H1 (cell line): ENCODE results near the gene SMIM32. TPM values are rescaled to one million over a fixed set of nuclear protein-coding genes. Genes with fewer than 3 reads are reported as not detected.

Experiments used
- CTCF ChIA-PET: fragments of 300-600 bp; sonication (Branson Sonifier 250); formaldehyde crosslinking; loops from one replicate; lab custom pipeline; 2021; ENCODE audit not compliant: partially characterized antibody; lab: Charles Lee
- POLR2A ChIA-PET: fragments of 300-600 bp; sonication (Branson Sonifier 250); formaldehyde crosslinking; loops from one replicate; lab custom pipeline; 2021; ENCODE audit warnings: inconsistent platforms; ENCODE audit not compliant: partially characterized antibody; lab: Charles Lee
- DNase-seq, 2 experiments: peaks; one replicate each; pipeline versions ENCODE4 v3.0.0 to v3.0.0-alpha.2; 2010 to 2022; ENCODE audit warnings: low spot score in 2 of 2, low read depth in 1 of 2, mixed read lengths in 1 of 2
- FAIRE-seq: peaks from 2 replicates; lab custom pipeline; 2011; peaks lifted over from hg19 to GRCh38; lab: Jason Lieb, UNC
- H2AFZ ChIP-seq: 2 replicates; pipeline ENCODE4 v1.8.1; 2012; ENCODE audit warnings: low read length, inconsistent platforms
- H2AK5ac ChIP-seq: 2 replicates; pipeline ENCODE4 v1.6.1; 2013; ENCODE audit warnings: low read depth, low read length
- H2BK120ac ChIP-seq: replicated peaks from 2 replicates; pipeline ENCODE3; 2013; ENCODE audit warnings: low read depth, low read length, inconsistent platforms
- H2BK12ac ChIP-seq: 2 replicates; pipeline ENCODE4 v1.6.1; 2013; ENCODE audit warnings: low read depth, low read length
- H2BK15ac ChIP-seq: 2 replicates; pipeline ENCODE4 v1.6.1; 2013; ENCODE audit warnings: low read length
- H2BK20ac ChIP-seq: 2 replicates; pipeline ENCODE4 v1.6.1; 2013; ENCODE audit warnings: low read length
- H2BK5ac ChIP-seq: 2 replicates; pipeline ENCODE4 v1.6.1; 2013; ENCODE audit warnings: low read depth, low read length
- H3K14ac ChIP-seq: 2 replicates; pipeline ENCODE4 v1.6.1; 2013; ENCODE audit warnings: inconsistent platforms; ENCODE audit not compliant: insufficient read length
- H3K18ac ChIP-seq: 2 replicates; pipeline ENCODE4 v1.6.1; 2013; ENCODE audit warnings: low read length; ENCODE audit errors: extremely low read depth
- H3K23ac ChIP-seq: 2 replicates; pipeline ENCODE4 v1.6.1; 2013; ENCODE audit warnings: inconsistent platforms; ENCODE audit not compliant: insufficient read length
- H3K23me2 ChIP-seq: 2 replicates; pipeline ENCODE4 v1.6.1; 2013; ENCODE audit warnings: low read depth, low read length
- H3K27ac ChIP-seq: 2 replicates; pipeline ENCODE4 v1.6.1; 2011; ENCODE audit warnings: low read depth, low read length, inconsistent platforms
- H3K27me3 ChIP-seq, 4 experiments: replicated peaks in 1 of 4; 1 replicate in 1 of 4; 2 replicates in 3 of 4; pipeline versions ENCODE4 v1.6.1 to v1.8.1; 2011 to 2013; ENCODE audit warnings: low read length in 3 of 4, mild to moderate bottlenecking in 3 of 4, inconsistent platforms in 2 of 4, mixed read lengths in 2 of 4, moderate library complexity in 1 of 4; ENCODE audit not compliant: control insufficient read depth in 3 of 4, insufficient read depth in 3 of 4; ENCODE audit errors: extremely low read depth in 1 of 4
- H3K36me3 ChIP-seq, 4 experiments: 2 replicates each; pipeline versions ENCODE4 v1.6.1 to v1.8.1; 2011 to 2013; ENCODE audit warnings: mild to moderate bottlenecking in 4 of 4, low read length in 3 of 4, moderate library complexity in 2 of 4, control low read depth in 1 of 4, inconsistent platforms in 1 of 4; ENCODE audit not compliant: insufficient read depth in 4 of 4, control insufficient read depth in 2 of 4
- H3K4ac ChIP-seq: replicated peaks from 2 replicates; pipeline ENCODE3; 2013; ENCODE audit warnings: low read length, low read depth, mixed read lengths, inconsistent platforms; ENCODE audit not compliant: insufficient read length
- H3K4me1 ChIP-seq, 4 experiments: replicated peaks in 1 of 4; 1 replicate in 1 of 4; 2 replicates in 3 of 4; pipeline versions ENCODE4 v1.6.1 to v1.8.1; 2011 to 2013; ENCODE audit warnings: low read length in 3 of 4, inconsistent platforms in 2 of 4, mixed read lengths in 1 of 4; ENCODE audit not compliant: insufficient read depth in 4 of 4, control insufficient read depth in 3 of 4
- H3K4me2 ChIP-seq, 2 experiments: 2 replicates each; pipeline versions ENCODE4 v1.6.1 to v1.8.1; 2011 to 2013; ENCODE audit warnings: low read depth in 2 of 2, low read length in 2 of 2, control low read depth in 1 of 2, inconsistent platforms in 1 of 2, mild to moderate bottlenecking in 1 of 2; ENCODE audit not compliant: insufficient read depth in 1 of 2
- H3K4me3 ChIP-seq, 4 experiments: fragments of 200-600, 300-600 bp in 1 of 4; sonication (generic), shearing (Covaris generic), sonication (Bioruptor Twin) in 1 of 4; 2 replicates each; pipeline versions ENCODE4 v1.5.1 to v1.8.1; 2011 to 2016; ENCODE audit warnings: low read length in 4 of 4, low read depth in 3 of 4, control low read depth in 2 of 4, inconsistent platforms in 2 of 4, mild to moderate bottlenecking in 2 of 4, mixed read lengths in 1 of 4, moderate library complexity in 1 of 4; ENCODE audit not compliant: insufficient read depth in 2 of 4; ENCODE audit errors: extremely low read depth in 1 of 4
- H3K56ac ChIP-seq: replicated peaks from 2 replicates; pipeline ENCODE3; 2013; ENCODE audit warnings: low read depth, mild to moderate bottlenecking, mixed read lengths, low read length, inconsistent platforms; ENCODE audit not compliant: insufficient read length
- H3K79me1 ChIP-seq: 2 replicates; pipeline ENCODE4 v1.6.1; 2013; ENCODE audit warnings: low read depth, low read length, control low read depth
- H3K79me2 ChIP-seq, 2 experiments: 2 replicates each; pipeline versions ENCODE4 v1.6.1 to v1.8.1; 2012 to 2013; ENCODE audit warnings: low read length in 2 of 2, mild to moderate bottlenecking in 2 of 2, inconsistent platforms in 1 of 2; ENCODE audit not compliant: insufficient read depth in 2 of 2, control insufficient read depth in 1 of 2
- H3K9ac ChIP-seq, 4 experiments: replicated peaks in 1 of 4; 1 replicate in 1 of 4; 2 replicates in 3 of 4; pipeline versions ENCODE4 v1.6.1 to v1.8.1; 2011 to 2013; ENCODE audit warnings: low read depth in 3 of 4, low read length in 3 of 4, control low read depth in 2 of 4, mild to moderate bottlenecking in 2 of 4, moderate library complexity in 2 of 4, inconsistent platforms in 1 of 4; ENCODE audit errors: extremely low read depth in 1 of 4
- H3K9me3 ChIP-seq, 2 experiments: 2 replicates each; pipeline versions ENCODE4 v1.6.1 to v1.8.1; 2012 to 2013; ENCODE audit warnings: mild to moderate bottlenecking in 2 of 2, moderate library complexity in 2 of 2, control low read depth in 1 of 2, inconsistent platforms in 1 of 2, low read depth in 1 of 2, low read length in 1 of 2, mixed read lengths in 1 of 2; ENCODE audit not compliant: insufficient read depth in 2 of 2
- H4K20me1 ChIP-seq, 2 experiments: replicated peaks in 1 of 2; 2 replicates each; pipeline versions ENCODE3 to v1.8.1; 2011 to 2013; ENCODE audit warnings: inconsistent platforms in 2 of 2, low read length in 2 of 2, mild to moderate bottlenecking in 1 of 2; ENCODE audit not compliant: insufficient read depth in 2 of 2, control insufficient read depth in 1 of 2
- H4K5ac ChIP-seq: 2 replicates; pipeline ENCODE4 v1.6.1; 2013; ENCODE audit warnings: low read length, low read depth, mixed read lengths, inconsistent platforms; ENCODE audit not compliant: insufficient read length
- H4K8ac ChIP-seq: 2 replicates; pipeline ENCODE4 v1.8.0; 2013; ENCODE audit warnings: mild to moderate bottlenecking, moderate library complexity, low read length, inconsistent platforms; ENCODE audit not compliant: insufficient read depth; ENCODE audit errors: extremely low read depth
- H4K91ac ChIP-seq: replicated peaks from 2 replicates; pipeline ENCODE3; 2013; ENCODE audit warnings: low read length, mixed read lengths, inconsistent platforms; ENCODE audit not compliant: insufficient read length
- CEBPB ChIP-seq: IDR thresholded peaks from 2 replicates; pipeline ENCODE4 v1.6.1; 2012; ENCODE audit warnings: low read depth, low read length
- EZH2 ChIP-seq: fragments of 200-600 bp; sonication (generic); IDR thresholded peaks from 2 replicates; pipeline ENCODE4 v1.7.1; 2012; ENCODE audit warnings: low read depth, mild to moderate bottlenecking, moderate library complexity, low read length, inconsistent platforms; ENCODE audit not compliant: severe bottlenecking
- GABPA ChIP-seq: IDR thresholded peaks from 2 replicates; pipeline ENCODE4 v1.6.1; 2011; ENCODE audit warnings: mild to moderate bottlenecking, low read length, moderate library complexity, borderline replicate concordance; ENCODE audit not compliant: insufficient read depth
- NANOG ChIP-seq: IDR thresholded peaks from 2 replicates; pipeline ENCODE4 v1.6.1; 2011; ENCODE audit warnings: low read length, low read depth, mild to moderate bottlenecking, inconsistent platforms; ENCODE audit not compliant: insufficient read depth, poor library complexity, severe bottlenecking
- PHF8 ChIP-seq: fragments of 200-600 bp; sonication (generic); conservative IDR thresholded peaks from 2 replicates; pipeline ENCODE4 v1.7.1; 2012; ENCODE audit warnings: low read depth, mild to moderate bottlenecking, inconsistent platforms, low read length, moderate library complexity
- RNF2 ChIP-seq: fragments of 200-900, 300-1000 bp; sonication (generic); IDR thresholded peaks from 2 replicates; pipeline ENCODE4 v1.7.1; 2016; ENCODE audit warnings: borderline replicate concordance, low read depth, mild to moderate bottlenecking, antibody characterized with exemption, low read length; ENCODE audit not compliant: poor library complexity, severe bottlenecking; ENCODE audit errors: missing control alignments
- RXRA ChIP-seq: IDR thresholded peaks from 2 replicates; pipeline ENCODE4 v1.6.1; 2011; ENCODE audit warnings: low read depth, mild to moderate bottlenecking, low read length, moderate library complexity; ENCODE audit not compliant: insufficient read depth
- SIRT6 ChIP-seq: IDR thresholded peaks from one replicate; pipeline ENCODE4 v1.7.1; 2012; ENCODE audit warnings: low read length, inconsistent platforms
- WGBS, 2 experiments: shearing (Covaris generic) in 1 of 2; methylation state at CpG; one replicate each; pipeline versions ENCODE4 v1.1.6 to v1.1.7; 2013 to 2015; ENCODE audit warnings: low lambda C conversion rate in 2 of 2, mixed read lengths in 2 of 2, inconsistent platforms in 1 of 2, low coverage in 1 of 2, missing lambda C conversion rate in 1 of 2; ENCODE audit not compliant: insufficient replicate concordance in 2 of 2, insufficient coverage in 1 of 2, insufficient read length in 1 of 2; ENCODE audit errors: extremely low coverage in 1 of 2, missing lambda C conversion rate in 1 of 2; 5-methylcytosine and 5-hydroxymethylcytosine counted together
- polyA plus RNA-seq, 7 experiments: library from polyadenylated mRNA; depleted of rRNA in 3 of 7; stranded (reverse) in 5 of 7; unstranded in 2 of 7; fragments of >200 nt in 5 of 7; fragments of 200-250 nt in 2 of 7; gene quantifications; 1 replicate in 5 of 7; 2 replicates in 1 of 7; 4 replicates in 1 of 7; pipeline versions ENCODE4 v1.2.1 to v1.2.3, GENCODE V29; 2011 to 2013; ENCODE audit warnings: missing spikeins in 2 of 7, mixed read lengths in 2 of 7
- total RNA-seq: library from RNA; stranded (reverse); fragmentation: NEBNext Ultra II Directional; extraction: Animal tissue kit (Norgen Biotek cat#: 25700); gene quantifications from 2 replicates; pipeline ENCODE4 v1.2.1, GENCODE V29; 2021
- TF ChIP-seq, protein P1 (sequence below): IDR thresholded peaks from 2 replicates; pipeline ENCODE4 v1.6.1; 2012; ENCODE audit warnings: inconsistent platforms

Gene SMIM32
- total and polyA plus RNA-seq, 2 of the 8 experiments (the other 6 are each of a cell fraction or from before 2014, with no cell fraction given), result 0.09 to 0.22 TPM

- peaks cover 53 to 90% (median 76%) of the 10 kb centered on the region in 4 experiments for H3K27me3 ChIP-seq
- CTCF ChIA-PET, result interaction anchor here (0.5 to 7.1 kb wide), 3 partner anchors 11 to 14 kb away, joined by 3 to 66 read pairs (median 43); no protein-coding TSS in a partner anchor
- peak in 1 of 2 experiments; percentile 30 for DNase-seq
- TF ChIP-seq EZH2 (no peak), GABPA (no peak), RXRA (no peak), RNF2 (no peak), PHF8 (no peak), CEBPB (no peak), NANOG (no peak), SIRT6 (no peak)
- TF ChIP-seq, protein P1, sequence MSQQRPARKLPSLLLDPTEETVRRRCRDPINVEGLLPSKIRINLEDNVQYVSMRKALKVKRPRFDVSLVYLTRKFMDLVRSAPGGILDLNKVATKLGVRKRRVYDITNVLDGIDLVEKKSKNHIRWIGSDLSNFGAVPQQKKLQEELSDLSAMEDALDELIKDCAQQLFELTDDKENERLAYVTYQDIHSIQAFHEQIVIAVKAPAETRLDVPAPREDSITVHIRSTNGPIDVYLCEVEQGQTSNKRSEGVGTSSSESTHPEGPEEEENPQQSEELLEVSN, result no peak
These were observed 4.6 kb upstream of the SMIM32 start for GRCh38 chr5:136197462-136198142.

More at GRCh38 chr5:136197462-136198142, 4.6 kb upstream of the SMIM32 start:
- Histone ChIP-seq H3K23ac (no peak overlapping the region), H3K36me3 (no peaks in the 10 kb centered on the region), H3K4me3 (no peak overlapping the region), H3K4ac (no peak overlapping the region), H2BK15ac (no peak overlapping the region), H3K79me2 (no peaks in the 10 kb centered on the region), H3K9me3 (no peaks in the 10 kb centered on the region), H2BK12ac (no peak overlapping the region), H2BK5ac (no peak overlapping the region), H3K56ac (no peak overlapping the region), H2AK5ac (no peak overlapping the region), H4K5ac (no peak overlapping the region), H3K23me2 (peaks cover 6% of the 10 kb centered on the region; the same call in 1 of the 2 replicates), H2AFZ (no peak overlapping the region), H3K27ac (no peak overlapping the region), H3K4me2 (no peak overlapping the region), H3K9ac (no peak overlapping the region), H2BK120ac (no peak overlapping the region), H3K18ac (no peak overlapping the region), H2BK20ac (no peak overlapping the region), H4K91ac (no peak overlapping the region), H3K4me1 (peaks cover 0 to 16% (median 7%) of the 10 kb centered on the region in 4 experiments; a peak in 5 of 7 replicates), H4K20me1 (peaks cover 2 to 12% of the 10 kb centered on the region in 2 experiments), H3K14ac (no peak overlapping the region), H3K79me1 (no peaks in the 10 kb centered on the region), H4K8ac (no peak overlapping the region)
- no peak for FAIRE-seq
- WGBS, 2 experiments, result 90% methylated on average over 4 of the region's 4 CpGs; no CpG with 5 or more reads in 1 of the 2 experiments
- POLR2A ChIA-PET, result no interaction called here
